MM.1S (cell line): ENCODE measurements around the gene WDR91.
A peak's percentile ranks its signal among the peaks of the same experiment; 100 is the strongest.

Source experiments
- DNase-seq: peaks from one replicate; pipeline ENCODE4 v3.0.0-alpha.2; 2015
- H2AFZ ChIP-seq: fragments of 300-600 bp; sonication (generic); 2 replicates; pipeline ENCODE4 v1.6.0; 2016; ENCODE audit warnings: antibody characterized with exemption, low read length
- H3F3A ChIP-seq: fragments of 300-600 bp; sonication (generic); 2 replicates; pipeline ENCODE4 v1.6.1; 2016; ENCODE audit warnings: mild to moderate bottlenecking, antibody characterized with exemption, low read length, moderate library complexity, mixed read lengths; ENCODE audit not compliant: insufficient read depth
- H3K27ac ChIP-seq: fragments of 300-600 bp; sonication (generic); 2 replicates; pipeline ENCODE4 v1.5.1; 2016; ENCODE audit warnings: mild to moderate bottlenecking, low read length
- H3K27me3 ChIP-seq: fragments of 300-600 bp; sonication (generic); replicated peaks from 2 replicates; pipeline ENCODE4 v1.6.0; 2016; ENCODE audit warnings: low read length; ENCODE audit not compliant: insufficient read depth
- H3K36me3 ChIP-seq: fragments of 300-600 bp; sonication (generic); replicated peaks from 2 replicates; pipeline ENCODE4 v1.6.1; 2016; ENCODE audit warnings: mild to moderate bottlenecking, low read length, mixed read lengths; ENCODE audit not compliant: insufficient read depth
- H3K4me1 ChIP-seq: fragments of 300-600 bp; sonication (generic); 2 replicates; pipeline ENCODE4 v1.6.1; 2016; ENCODE audit warnings: low read length, mixed read lengths
- H3K4me2 ChIP-seq: fragments of 300-600 bp; sonication (generic); 2 replicates; pipeline ENCODE4 v1.6.0; 2016; ENCODE audit warnings: low read depth, low read length
- H3K4me3 ChIP-seq: fragments of 300-600 bp; sonication (generic); 2 replicates; pipeline ENCODE4 v1.5.1; 2016; ENCODE audit warnings: low read length, mixed read lengths
- H3K79me2 ChIP-seq: fragments of 300-600 bp; sonication (generic); 2 replicates; pipeline ENCODE4 v1.6.1; 2016; ENCODE audit warnings: mixed run types, low read length, mixed read lengths
- H3K9ac ChIP-seq: fragments of 300-600 bp; sonication (generic); 2 replicates; pipeline ENCODE4 v1.6.1; 2016; ENCODE audit warnings: low read length, mixed read lengths
- H3K9me2 ChIP-seq: fragments of 300-600 bp; sonication (generic); replicated peaks from 2 replicates; pipeline ENCODE4 v1.6.1; 2016; ENCODE audit warnings: mild to moderate bottlenecking, low read length, mixed read lengths; ENCODE audit not compliant: insufficient read depth
- H3K9me3 ChIP-seq: fragments of 300-600 bp; sonication (generic); replicated peaks from 2 replicates; pipeline ENCODE4 v1.6.1; 2016; ENCODE audit warnings: mild to moderate bottlenecking, low read length, mixed read lengths; ENCODE audit not compliant: insufficient read depth
- H4K20me1 ChIP-seq: fragments of 300-600 bp; sonication (generic); 2 replicates; pipeline ENCODE4 v1.6.1; 2016; ENCODE audit warnings: mild to moderate bottlenecking, low read length, moderate library complexity, mixed read lengths; ENCODE audit not compliant: insufficient read depth
- CTCF ChIP-seq: fragments of 300-600 bp; sonication (generic); IDR thresholded peaks from 2 replicates; pipeline ENCODE4 v1.5.1; 2016; ENCODE audit warnings: antibody characterized with exemption, low read length, mixed read lengths
- EZH2 ChIP-seq: fragments of 300-600 bp; sonication (generic); optimal IDR thresholded peaks from 2 replicates; pipeline ENCODE3; 2017; ENCODE audit warnings: low read depth, mild to moderate bottlenecking, antibody characterized with exemption, low read length, mixed read lengths
- EZH2phosphoT487 ChIP-seq: fragments of 300-600 bp; sonication (generic); IDR thresholded peaks from 2 replicates; pipeline ENCODE4 v1.6.1; 2018; ENCODE audit warnings: antibody characterized with exemption, low read length

Gene WDR91

GRCh38 chr7:135160098-135160857 is 51.0 kb downstream of the WDR91 start:
- peak overlapping the region; percentile 86 for H3K27ac ChIP-seq
- TF ChIP-seq CTCF: no peak
- no peak for TF ChIP-seq EZH2phosphoT487
- no peak for TF ChIP-seq EZH2
- DNase-seq: peak; percentile 78
- H3F3A ChIP-seq: peaks cover 18% of the 10 kb centered on the region
- no peak overlapping the region for H2AFZ ChIP-seq
- H3K27me3 ChIP-seq: no peaks in the 10 kb centered on the region
- H3K36me3 ChIP-seq: no peaks in the 10 kb centered on the region
- H3K4me2 ChIP-seq: peak overlapping the region; percentile 70
- peaks cover 46% of the 10 kb centered on the region for H3K4me1 ChIP-seq
- H3K9me2 ChIP-seq: no peaks in the 10 kb centered on the region
- H4K20me1 ChIP-seq: no peaks in the 10 kb centered on the region
- H3K79me2 ChIP-seq: peaks cover 79% of the 10 kb centered on the region
- no peaks in the 10 kb centered on the region for H3K9me3 ChIP-seq
- H3K9ac ChIP-seq: peak overlapping the region; percentile 30; the same call in 1 of the 2 replicates
- peak overlapping the region; percentile 21 for H3K4me3 ChIP-seq

GRCh38 chr7:135159359-135160085 is 51.8 kb downstream of the WDR91 start:
- Histone ChIP-seq H3K79me2 (peaks cover 81% of the 10 kb centered on the region), H3K9me2 (no peaks in the 10 kb centered on the region), H3K27me3 (no peaks in the 10 kb centered on the region), H3F3A (peaks cover 18% of the 10 kb centered on the region), H2AFZ (no peak overlapping the region), H3K9me3 (no peaks in the 10 kb centered on the region), H3K4me2 (peak overlapping the region; percentile 70), H3K36me3 (no peaks in the 10 kb centered on the region), H3K27ac (peak overlapping the region; percentile 86), H4K20me1 (no peaks in the 10 kb centered on the region), H3K9ac (peak overlapping the region; percentile 30; the same call in 1 of the 2 replicates), H3K4me1 (peaks cover 46% of the 10 kb centered on the region), H3K4me3 (peak overlapping the region; percentile 21)
- peak; percentile 14 for DNase-seq
- TF ChIP-seq EZH2phosphoT487: no peak
- TF ChIP-seq EZH2: no peak
- no peak for TF ChIP-seq CTCF

DNA sequence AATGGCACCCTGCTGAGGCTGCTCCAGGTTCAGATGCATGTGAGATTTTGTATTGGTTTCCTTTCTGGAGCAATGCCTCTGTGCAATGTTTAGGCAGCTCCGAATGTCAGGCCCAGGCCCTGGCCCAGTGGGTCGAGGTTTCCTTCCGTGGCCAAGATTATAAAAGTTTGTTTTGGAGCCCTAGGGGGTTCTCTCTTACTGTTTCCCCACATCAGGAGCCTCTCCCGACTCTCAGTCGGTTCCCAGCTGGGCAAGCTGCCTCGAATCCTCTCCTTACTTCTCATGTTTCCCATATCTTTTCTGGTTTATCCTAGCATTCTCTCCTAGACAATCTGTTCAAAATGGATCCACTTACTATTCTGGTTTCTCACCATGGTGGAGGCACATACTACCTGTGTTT is 52.5 kb downstream of the WDR91 start:
- Histone ChIP-seq H3K9me2 (no peaks in the 10 kb centered on the region), H3K79me2 (peaks cover 77% of the 10 kb centered on the region)

More for the DNA sequence above, 52.5 kb downstream of the WDR91 start:
- Histone ChIP-seq H3K4me2 (peak overlapping the region; percentile 70; the same call in 1 of the 2 replicates), H4K20me1 (no peaks in the 10 kb centered on the region), H3K4me1 (peaks cover 46% of the 10 kb centered on the region), H3K27me3 (no peaks in the 10 kb centered on the region), H3K9me3 (no peaks in the 10 kb centered on the region), H3K9ac (no peak overlapping the region), H3F3A (peaks cover 18% of the 10 kb centered on the region), H3K27ac (peak overlapping the region; percentile 86; the same call in 1 of the 2 replicates), H3K4me3 (no peak overlapping the region), H2AFZ (no peak overlapping the region), H3K36me3 (no peaks in the 10 kb centered on the region)
- DNase-seq: no peak
- no peak for TF ChIP-seq EZH2phosphoT487
- TF ChIP-seq CTCF: no peak
- TF ChIP-seq EZH2: no peak
